Chondrocyte (in vitro differentiated cells): ENCODE results near the gene ZFP36L2. TPM values are rescaled to one million over a fixed set of nuclear protein-coding genes. Genes with fewer than 3 reads are reported as not detected.

ENCODE experiments used
- DNase-seq: peaks from one replicate; pipeline ENCODE4 v3.0.0; 2021; ENCODE audit warnings: mixed read lengths, low spot score
- H3K27ac Mint-ChIP-seq: one replicate; pipeline ENCODE4 v1.8.0; 2021; ENCODE audit warnings: mild to moderate bottlenecking, moderate library complexity, mixed read lengths; ENCODE audit not compliant: unreplicated experiment
- H3K27me3 Mint-ChIP-seq: 2 replicates; pipeline ENCODE4 v1.8.0; 2021; ENCODE audit warnings: low read depth, mixed read lengths
- H3K36me3 Mint-ChIP-seq: 2 replicates; pipeline ENCODE4 v1.8.0; 2021; ENCODE audit warnings: low read depth, mixed read lengths
- H3K4me1 Mint-ChIP-seq: 2 replicates; pipeline ENCODE4 v1.8.0; 2021; ENCODE audit warnings: low read depth, mild to moderate bottlenecking, mixed read lengths
- H3K4me3 Mint-ChIP-seq: one replicate; pipeline ENCODE4 v1.8.0; 2021; ENCODE audit warnings: mild to moderate bottlenecking, moderate library complexity, mixed read lengths; ENCODE audit not compliant: unreplicated experiment
- H3K9me3 Mint-ChIP-seq: 2 replicates; pipeline ENCODE4 v1.8.0; 2021; ENCODE audit warnings: low read depth, mixed read lengths
- CTCF ChIP-seq: fragments of 200-600 bp; sonication (generic); IDR thresholded peaks from 2 replicates; pipeline ENCODE4 v1.5.0; 2021; ENCODE audit warnings: antibody characterized with exemption, mild to moderate bottlenecking, moderate library complexity
- total RNA-seq: library from RNA; stranded (reverse); gene quantifications from 3 replicates; pipeline ENCODE4 v1.2.1, GENCODE V29; 2021

The ZFP36L2 gene
- total RNA-seq, 1 donor from 2014 or later = 98.3 TPM

- H3K36me3 Mint-ChIP-seq = no peaks in the 10 kb centered on the region
- no peak for DNase-seq
- H3K27ac Mint-ChIP-seq = peak overlapping the region; percentile 92
- H3K27me3 Mint-ChIP-seq = no peaks in the 10 kb centered on the region
- H3K4me3 Mint-ChIP-seq = peak overlapping the region; percentile 16
- no peak for TF ChIP-seq CTCF
- peaks cover 26% of the 10 kb centered on the region for H3K4me1 Mint-ChIP-seq
- H3K9me3 Mint-ChIP-seq = no peaks in the 10 kb centered on the region
Observed at GRCh38 chr2:43178602-43179542, 47.5 kb downstream of the ZFP36L2 start.

DNA sequence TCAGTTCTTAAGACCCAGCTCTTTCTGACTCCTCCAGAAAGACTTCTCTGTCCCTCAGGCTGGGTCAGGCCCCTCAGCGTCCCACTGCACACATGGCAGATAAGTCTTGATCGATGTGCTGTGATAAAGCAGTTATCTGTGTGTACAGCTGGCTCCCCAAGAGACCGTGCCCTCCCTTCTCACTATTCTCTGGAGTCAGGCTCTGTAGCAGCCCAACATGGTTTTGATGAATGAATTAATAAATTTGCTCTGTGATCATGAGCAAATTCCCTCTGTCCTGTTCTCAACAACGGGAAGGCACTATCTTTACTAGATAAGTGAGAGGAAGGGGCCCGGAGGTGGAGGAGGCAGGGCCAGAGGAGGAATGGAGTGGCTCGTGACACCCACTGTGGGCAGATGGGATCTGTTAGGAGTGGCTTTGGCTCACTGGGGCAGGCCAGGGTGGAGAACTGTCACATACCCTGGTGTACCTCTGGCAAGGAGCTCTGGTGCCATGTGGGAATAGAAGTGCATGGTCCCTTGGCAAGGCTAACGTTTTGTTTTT lies 48.3 kb downstream of the ZFP36L2 start:
- H3K4me1 Mint-ChIP-seq = peaks cover 29% of the 10 kb centered on the region
- no peak overlapping the region for H3K27ac Mint-ChIP-seq
- no peak for TF ChIP-seq CTCF
- H3K36me3 Mint-ChIP-seq = no peaks in the 10 kb centered on the region
- DNase-seq = no peak
- H3K9me3 Mint-ChIP-seq = no peaks in the 10 kb centered on the region
- H3K4me3 Mint-ChIP-seq = no peak overlapping the region
- no peaks in the 10 kb centered on the region for H3K27me3 Mint-ChIP-seq

GRCh38 chr2:43176449-43176848 lies 50.0 kb downstream of the ZFP36L2 start:
- Mint-ChIP-seq H3K9me3 (no peaks in the 10 kb centered on the region), H3K4me3 (no peak overlapping the region), H3K4me1 (peaks cover 33% of the 10 kb centered on the region)

GRCh38 chr2:43175876-43176275 lies 50.5 kb downstream of the ZFP36L2 start:
- H3K9me3 Mint-ChIP-seq = no peaks in the 10 kb centered on the region
- no peak overlapping the region for H3K27ac Mint-ChIP-seq
- no peak overlapping the region for H3K4me3 Mint-ChIP-seq
- no peaks in the 10 kb centered on the region for H3K27me3 Mint-ChIP-seq
- no peaks in the 10 kb centered on the region for H3K36me3 Mint-ChIP-seq
- DNase-seq = no peak
- no peak for TF ChIP-seq CTCF
- peaks cover 33% of the 10 kb centered on the region for H3K4me1 Mint-ChIP-seq

More at GRCh38 chr2:43176449-43176848, 50.0 kb downstream of the ZFP36L2 start:
- no peak for DNase-seq
- Mint-ChIP-seq H3K36me3 (no peaks in the 10 kb centered on the region), H3K27ac (no peak overlapping the region), H3K27me3 (no peaks in the 10 kb centered on the region)
- TF ChIP-seq CTCF = no peak

- peaks cover 33% of the 10 kb centered on the region for H3K4me1 Mint-ChIP-seq
- no peak for DNase-seq
- H3K9me3 Mint-ChIP-seq = no peaks in the 10 kb centered on the region
Observed at GRCh38 chr2:43175020-43175441, 51.4 kb downstream of the ZFP36L2 start.

More at GRCh38 chr2:43175020-43175441, 51.4 kb downstream of the ZFP36L2 start:
- Mint-ChIP-seq H3K36me3 (no peaks in the 10 kb centered on the region), H3K27ac (no peak overlapping the region), H3K4me3 (no peak overlapping the region), H3K27me3 (no peaks in the 10 kb centered on the region)
- TF ChIP-seq CTCF = no peak
